Gastroesophageal sphincter (tissue), 3 donors: Measurements from ENCODE around the gene NSD2.

Experiments used
- CTCF ChIP-seq, 4 experiments: fragments of 200-600 bp in 2 of 4; fragments of 450-650 bp in 2 of 4; sonication (generic) in 1 of 4; IDR thresholded peaks; one replicate each; pipeline ENCODE4 v1.5.1; 2017 to 2019; ENCODE audit warnings: antibody characterized with exemption in 4 of 4, mild to moderate bottlenecking in 2 of 4, moderate library complexity in 2 of 4
- POLR2A ChIP-seq, 2 donors: fragments of 450-650 bp; IDR thresholded peaks; one replicate each; pipeline ENCODE4 v1.6.1; 2017; ENCODE audit warnings: antibody characterized with exemption in 2 of 2, mild to moderate bottlenecking in 2 of 2, moderate library complexity in 1 of 2

- TF ChIP-seq CTCF (IDR thresholded peaks at IDR 0.05) (no peak), POLR2A (IDR thresholded peaks at IDR 0.05) (no peak)
These were observed 61.5 kb downstream of the NSD2 start for GRCh38 chr4:1932736-1933135.
